Measurements from ENCODE around the gene NAGA. TPM values are rescaled to one million over a fixed set of nuclear protein-coding genes. Genes with fewer than 3 reads are reported as not detected.
A peak's percentile ranks its signal among the peaks of the same experiment; 100 is the strongest.
"Not testable (repeated sequence)": the region's sequence is repeated elsewhere in the genome, so short reads cannot be mapped to it uniquely, and the experiment has no call there.

NAGA gene
- total RNA-seq, result 10 to 100 TPM; 24.8 to 47.6 (median 35.3) TPM

GRCh38 chr22:42070517-42071422 lies at the start of gene NAGA:
NAGA (minus strand) TSS chr22:42070812; CDS start chr22:42070297, 515 bp downstream.
- peak; percentile 96 for ATAC-seq (ENCODE audit: low FRiP score)
- DNase-seq (ENCODE audit: low spot score), result peak; percentile 79
- TF ChIP-seq, protein P1, sequence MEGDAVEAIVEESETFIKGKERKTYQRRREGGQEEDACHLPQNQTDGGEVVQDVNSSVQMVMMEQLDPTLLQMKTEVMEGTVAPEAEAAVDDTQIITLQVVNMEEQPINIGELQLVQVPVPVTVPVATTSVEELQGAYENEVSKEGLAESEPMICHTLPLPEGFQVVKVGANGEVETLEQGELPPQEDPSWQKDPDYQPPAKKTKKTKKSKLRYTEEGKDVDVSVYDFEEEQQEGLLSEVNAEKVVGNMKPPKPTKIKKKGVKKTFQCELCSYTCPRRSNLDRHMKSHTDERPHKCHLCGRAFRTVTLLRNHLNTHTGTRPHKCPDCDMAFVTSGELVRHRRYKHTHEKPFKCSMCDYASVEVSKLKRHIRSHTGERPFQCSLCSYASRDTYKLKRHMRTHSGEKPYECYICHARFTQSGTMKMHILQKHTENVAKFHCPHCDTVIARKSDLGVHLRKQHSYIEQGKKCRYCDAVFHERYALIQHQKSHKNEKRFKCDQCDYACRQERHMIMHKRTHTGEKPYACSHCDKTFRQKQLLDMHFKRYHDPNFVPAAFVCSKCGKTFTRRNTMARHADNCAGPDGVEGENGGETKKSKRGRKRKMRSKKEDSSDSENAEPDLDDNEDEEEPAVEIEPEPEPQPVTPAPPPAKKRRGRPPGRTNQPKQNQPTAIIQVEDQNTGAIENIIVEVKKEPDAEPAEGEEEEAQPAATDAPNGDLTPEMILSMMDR (IDR thresholded peaks at IDR 0.05), result no peak

- ATAC-seq (ENCODE audit: low FRiP score), result no peak
- TF ChIP-seq, protein P1 (IDR thresholded peaks at IDR 0.05), result no peak
- no peak for DNase-seq (ENCODE audit: low spot score)
Observed at GRCh38 chr22:42116848-42117424, 46.3 kb upstream of the NAGA start.

DNA sequence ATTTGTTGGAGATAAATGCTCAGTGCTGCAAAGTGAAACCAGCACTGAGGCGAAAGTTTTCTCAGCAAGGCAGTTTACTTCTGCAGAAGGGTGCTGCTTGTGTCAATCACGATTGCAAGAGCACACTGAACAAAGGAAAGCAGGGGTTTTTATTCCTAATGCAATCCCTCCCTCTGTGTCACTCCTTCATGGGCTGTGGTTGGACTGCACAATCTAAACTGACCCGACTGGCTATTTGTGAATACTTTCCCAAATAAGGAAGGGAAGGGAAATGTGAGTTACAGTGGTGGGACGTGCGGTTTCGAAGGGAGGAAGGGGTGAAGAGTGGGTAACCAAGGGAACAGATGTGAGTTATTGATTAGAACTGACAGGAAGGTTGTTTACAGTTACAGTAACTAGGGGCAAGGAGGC lies 44.8 kb upstream of the NAGA start:
- DNase-seq (ENCODE audit: low spot score); ATAC-seq (ENCODE audit: low FRiP score): not testable (repeated sequence)

GRCh38 chr22:42114721-42115120 lies 44.1 kb upstream of the NAGA start:
- ATAC-seq (ENCODE audit: low FRiP score), result no peak
- TF ChIP-seq, protein P1 (IDR thresholded peaks at IDR 0.05), result no peak
- DNase-seq (ENCODE audit: low spot score), result no peak

DNA sequence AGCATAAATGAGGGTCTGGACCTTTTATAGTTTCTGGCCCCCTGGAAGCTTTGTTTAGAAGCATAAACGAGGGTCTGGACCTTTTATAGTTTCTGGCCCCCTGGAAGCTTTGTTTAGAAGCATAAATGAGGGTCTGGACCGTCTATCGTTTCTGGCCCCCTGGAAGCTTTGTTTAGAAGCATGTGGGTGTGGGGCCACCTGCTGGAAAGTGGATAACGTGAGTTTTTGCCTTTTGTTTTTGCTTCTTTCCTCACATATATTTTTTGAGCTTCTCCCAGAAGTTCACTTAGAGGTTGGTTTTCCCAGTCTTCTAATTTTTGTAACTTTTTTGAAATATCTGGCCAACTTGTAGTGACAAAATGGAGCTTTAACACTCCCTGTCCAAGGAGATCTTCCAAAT lies 42.2 kb upstream of the NAGA start:
- not testable (repeated sequence) for ATAC-seq (ENCODE audit: low FRiP score); DNase-seq (ENCODE audit: low spot score)

GRCh38 chr22:42111798-42112197 lies 41.2 kb upstream of the NAGA start:
- ATAC-seq (ENCODE audit: low FRiP score), result no peak
- TF ChIP-seq, protein P1 (IDR thresholded peaks at IDR 0.05), result no peak

GRCh38 chr22:42108848-42109247 lies 38.2 kb upstream of the NAGA start:
- no peak for ATAC-seq (ENCODE audit: low FRiP score)

More at GRCh38 chr22:42111798-42112197, 41.2 kb upstream of the NAGA start:
- DNase-seq (ENCODE audit: low spot score), result no peak

DNA sequence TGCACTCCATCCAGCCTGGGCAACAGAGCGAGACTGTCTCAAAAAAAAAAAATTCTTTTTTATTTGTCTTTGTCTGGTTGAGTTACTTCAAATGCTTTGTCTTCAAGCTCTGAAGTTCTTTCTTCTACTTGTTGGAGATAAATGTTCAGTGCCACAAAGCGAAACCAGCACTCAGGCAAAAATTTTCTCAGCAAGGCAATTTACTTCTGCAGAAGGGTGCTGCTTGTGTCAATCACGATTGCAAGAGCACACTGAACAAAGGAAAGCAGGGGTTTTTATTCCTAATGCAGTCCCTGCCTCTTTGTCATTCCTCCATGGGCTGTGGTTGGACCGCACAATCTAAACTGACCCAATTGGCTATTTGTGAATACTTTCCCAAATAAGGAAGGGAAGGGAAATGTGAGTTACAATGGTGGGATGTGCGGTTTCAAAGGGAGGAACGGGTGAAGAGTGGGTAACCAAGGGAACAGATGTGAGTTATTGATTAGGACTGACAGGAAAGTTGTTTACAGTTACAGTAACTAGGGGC lies 33.8 kb upstream of the NAGA start:
- not testable (repeated sequence) for DNase-seq (ENCODE audit: low spot score); ATAC-seq (ENCODE audit: low FRiP score)

More at GRCh38 chr22:42108848-42109247, 38.2 kb upstream of the NAGA start:
- DNase-seq (ENCODE audit: low spot score), result no peak
- TF ChIP-seq, protein P1 (IDR thresholded peaks at IDR 0.05), result no peak

Measured in omental fat pad (tissue), 4 donors.